Activated naive CD4-positive, alpha-beta T cell treated with anti-CD3 and anti-CD28 coated beads for 36 hours (primary cell): Measurements from ENCODE around the gene KCNC4. TPM values are rescaled to one million over a fixed set of nuclear protein-coding genes. Genes with fewer than 3 reads are reported as not detected.
A peak's percentile ranks its signal among the peaks of the same experiment; 100 is the strongest.

ENCODE experiments used
- CTCF ChIA-PET: fragments of 350-600 bp; sonication (Branson Sonifier 250); formaldehyde crosslinking; loops from one replicate; lab custom pipeline; 2021; ENCODE audit warnings: antibody characterized with exemption; lab: Charles Lee
- DNase-seq: peaks from one replicate; pipeline ENCODE4 v3.0.0-alpha.2; 2020
- H3K27ac Mint-ChIP-seq: one replicate; pipeline ENCODE4 v1.8.0; 2021; ENCODE audit warnings: mild to moderate bottlenecking, mixed read lengths
- H3K27me3 Mint-ChIP-seq: one replicate; pipeline ENCODE4 v1.8.0; 2021; ENCODE audit warnings: low read depth, mixed read lengths
- H3K36me3 Mint-ChIP-seq: one replicate; pipeline ENCODE4 v1.8.0; 2021; ENCODE audit warnings: low read depth, mixed read lengths
- H3K4me1 Mint-ChIP-seq: one replicate; pipeline ENCODE4 v1.8.0; 2021; ENCODE audit warnings: low read depth, mixed read lengths
- H3K4me3 Mint-ChIP-seq: one replicate; pipeline ENCODE4 v1.8.0; 2021; ENCODE audit warnings: mild to moderate bottlenecking, moderate library complexity, mixed read lengths
- H3K9me3 Mint-ChIP-seq: one replicate; pipeline ENCODE4 v1.8.0; 2021; ENCODE audit warnings: mixed read lengths
- intact Hi-C: fragments of 100-400 bp; cut with micrococcal nuclease; formaldehyde crosslinking; loops from one replicate; pipeline ENCODE4 v1.15.1; 2023
- total RNA-seq, 2 experiments: library from RNA; stranded (reverse); gene quantifications; one replicate each; pipeline ENCODE4 v1.2.3, GENCODE V29; 2021

KCNC4 gene
- total RNA-seq, 2 experiments from 2014 or later: 9.7 TPM

DNA sequence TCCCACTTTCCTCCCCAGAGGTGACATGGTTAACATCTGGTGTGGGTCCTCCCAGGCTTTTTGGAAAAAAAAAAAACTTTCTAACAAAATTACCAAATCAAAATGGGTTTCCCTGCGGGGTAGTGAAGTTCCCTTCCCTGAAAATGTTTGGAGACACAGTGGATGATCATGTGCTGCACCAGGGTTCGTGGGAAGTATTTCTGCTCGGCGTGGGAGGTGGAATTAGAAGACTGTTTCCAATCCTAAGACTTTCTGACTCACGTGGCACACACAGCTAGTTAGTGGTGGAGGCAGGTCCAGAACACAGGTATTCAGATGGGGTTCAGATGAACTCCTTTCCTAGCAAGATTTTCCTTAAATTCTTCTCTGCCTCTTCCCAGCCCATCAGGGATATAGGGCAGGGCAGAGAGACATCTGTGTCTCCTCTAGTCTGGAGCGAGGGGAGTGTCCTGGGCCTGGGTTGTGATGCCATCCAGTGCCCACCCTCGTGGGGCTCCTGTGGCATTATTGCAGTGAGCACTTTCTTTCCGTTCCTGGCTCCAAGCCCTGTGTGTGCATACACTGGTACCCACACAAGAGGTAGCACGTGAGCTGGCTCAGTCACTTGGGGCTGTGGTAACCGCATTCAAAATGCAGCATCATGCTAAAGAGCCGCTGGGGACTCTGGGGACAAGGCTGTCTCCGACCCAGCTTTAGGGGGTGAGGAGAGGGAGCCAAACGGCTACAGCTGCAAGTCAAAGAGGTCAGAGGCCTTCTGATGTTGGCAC lies 27.5 kb downstream of the KCNC4 start:
- Mint-ChIP-seq H3K9me3 (no peaks in the 10 kb centered on the region), H3K27me3 (no peaks in the 10 kb centered on the region), H3K4me1 (peaks cover 55% of the 10 kb centered on the region), H3K27ac (no peak overlapping the region), H3K36me3 (peaks cover 6% of the 10 kb centered on the region), H3K4me3 (no peak overlapping the region)
- intact Hi-C loops: loop anchor here (2.0 to 5.0 kb wide), 2 partner anchors 395 to 643 kb away; no protein-coding TSS in a partner anchor
- no peak for DNase-seq
- CTCF ChIA-PET: interaction anchor here (0.8 to 4.2 kb wide), 5 partner anchors 9 to 34 kb away, joined by 3 to 24 read pairs (median 4); no protein-coding TSS in a partner anchor

DNA sequence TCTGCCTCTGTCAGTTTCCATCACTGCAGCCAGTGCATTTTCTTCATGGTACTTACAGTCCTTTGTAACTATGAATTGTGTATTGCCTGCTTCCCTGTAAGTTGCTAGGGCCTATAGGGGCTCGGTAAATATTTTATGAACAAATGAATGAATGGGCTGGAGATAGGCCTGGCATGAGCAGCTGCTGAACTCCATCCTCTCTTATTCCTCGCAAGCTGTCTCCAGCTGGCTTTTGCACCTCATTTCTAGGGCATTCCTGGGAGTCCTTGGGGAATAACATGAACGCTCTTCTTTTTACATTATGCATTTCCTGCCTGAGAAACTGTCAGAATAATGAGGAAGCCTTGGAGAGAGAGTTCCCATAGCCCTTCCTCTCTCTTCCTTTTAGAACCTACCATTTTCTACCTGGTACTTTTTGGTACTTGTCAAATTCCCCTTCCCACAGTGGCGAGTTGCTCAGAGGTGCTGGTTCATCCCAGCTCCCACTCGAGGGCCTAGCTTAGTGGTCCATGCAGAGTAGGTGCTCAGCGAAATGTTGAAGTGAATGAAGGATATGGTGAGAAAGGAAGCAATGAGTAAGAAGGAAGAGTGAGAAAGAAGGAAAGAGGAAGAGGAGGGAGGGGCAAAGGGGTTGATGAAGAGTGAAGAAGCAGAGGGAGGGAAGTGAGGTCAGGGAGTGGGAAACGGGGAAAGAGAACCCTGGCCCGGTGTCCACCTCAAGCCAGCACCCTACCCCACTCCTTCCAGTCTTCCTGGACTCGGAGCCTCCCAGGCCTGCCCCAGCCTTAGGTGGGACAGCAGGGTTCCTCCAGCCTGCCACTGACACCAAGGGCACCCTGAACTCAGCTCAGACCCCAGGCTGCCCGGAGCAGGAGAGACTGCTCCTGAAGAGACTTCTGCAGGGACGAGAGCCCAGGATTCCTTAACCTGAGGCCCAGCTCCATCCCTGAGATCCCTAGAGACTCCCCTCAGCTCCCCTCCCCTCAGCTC lies 29.6 kb downstream of the KCNC4 start:
- Mint-ChIP-seq H3K4me3 (no peak overlapping the region), H3K9me3 (no peaks in the 10 kb centered on the region), H3K4me1 (peaks cover 62% of the 10 kb centered on the region), H3K27ac (no peak overlapping the region), H3K27me3 (no peaks in the 10 kb centered on the region), H3K36me3 (peaks cover 6% of the 10 kb centered on the region)
- DNase-seq: no peak
- intact Hi-C loops: loop anchor here (5.0 kb wide), 1 partner anchor 393 kb away; no protein-coding TSS in a partner anchor
- CTCF ChIA-PET: interaction anchor here (2.1 to 4.2 kb wide), 2 partner anchors 32 kb away, joined by 8 to 24 read pairs; no protein-coding TSS in a partner anchor

DNA sequence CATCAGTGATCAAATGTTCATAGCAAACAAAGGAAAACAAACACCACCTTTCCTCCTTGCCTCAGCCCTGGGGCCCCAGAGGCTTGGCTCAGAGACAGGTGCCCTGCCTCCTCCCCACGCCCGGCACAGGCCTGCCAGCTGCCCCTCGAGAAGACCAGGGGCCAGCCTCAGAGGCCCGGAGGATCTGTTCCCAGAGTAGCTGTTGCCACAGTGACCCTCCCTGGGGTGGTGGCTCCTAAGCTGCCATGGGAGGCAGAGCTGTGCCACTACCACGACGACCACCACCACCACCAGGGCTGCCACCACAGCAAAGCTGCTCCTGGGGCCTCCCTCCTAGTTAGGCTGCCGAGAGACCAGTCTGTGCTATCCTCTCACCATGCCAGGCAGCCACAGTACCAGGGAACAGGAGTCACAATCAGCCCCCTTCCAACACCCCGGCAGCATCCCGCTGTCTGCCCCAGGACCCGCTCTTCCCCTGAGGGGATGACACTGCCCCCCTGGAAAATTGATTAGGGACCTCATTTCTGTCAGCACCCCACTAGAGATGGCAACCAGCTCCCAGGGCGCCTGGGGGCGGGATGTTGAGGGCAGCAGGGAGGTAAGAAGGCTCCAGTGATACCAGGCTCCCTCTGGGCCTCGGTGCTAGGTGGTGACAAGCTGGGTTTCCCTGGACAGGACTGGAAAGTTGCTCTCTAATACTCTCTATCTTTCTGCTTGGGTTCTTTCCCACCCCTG lies 30.5 kb downstream of the KCNC4 start:
- Mint-ChIP-seq H3K4me1 (peaks cover 53% of the 10 kb centered on the region), H3K27me3 (no peaks in the 10 kb centered on the region), H3K27ac (no peak overlapping the region), H3K9me3 (no peaks in the 10 kb centered on the region), H3K36me3 (peaks cover 5% of the 10 kb centered on the region), H3K4me3 (no peak overlapping the region)
- DNase-seq: no peak
- intact Hi-C loops: no loop called here
- CTCF ChIA-PET: interaction anchor here (1.2 to 2.1 kb wide), 2 partner anchors 32 to 72 kb away, joined by 3 to 8 read pairs; no protein-coding TSS in a partner anchor

DNA sequence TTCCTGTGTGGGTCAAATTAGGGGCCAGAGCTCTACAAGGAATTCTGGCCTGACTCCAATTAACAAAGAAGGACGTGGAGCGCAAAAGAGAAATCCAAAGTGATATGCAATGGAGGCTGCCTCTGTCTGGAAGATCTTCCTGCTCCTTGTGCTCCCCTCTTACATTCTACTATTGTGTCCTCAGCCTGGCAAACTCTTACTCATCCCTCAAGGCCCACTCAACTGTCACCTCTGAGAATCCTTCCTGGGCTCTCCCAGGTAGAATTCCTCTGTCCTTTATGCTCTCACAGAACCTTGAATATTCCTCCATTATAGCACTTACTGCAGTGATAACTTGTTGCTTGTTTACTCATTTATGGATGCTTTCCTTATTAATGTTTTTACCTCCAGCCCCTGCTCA lies 31.4 kb downstream of the KCNC4 start:
- Mint-ChIP-seq H3K4me1 (peaks cover 44% of the 10 kb centered on the region), H3K4me3 (no peak overlapping the region), H3K27ac (no peak overlapping the region), H3K36me3 (peaks cover 5% of the 10 kb centered on the region), H3K27me3 (no peaks in the 10 kb centered on the region), H3K9me3 (no peaks in the 10 kb centered on the region)
- CTCF ChIA-PET: interaction anchor here (1.2 to 2.1 kb wide), 3 partner anchors 33 to 72 kb away, joined by 3 to 8 read pairs (median 3); no protein-coding TSS in a partner anchor
- DNase-seq: no peak
- intact Hi-C loops: no loop called here

DNA sequence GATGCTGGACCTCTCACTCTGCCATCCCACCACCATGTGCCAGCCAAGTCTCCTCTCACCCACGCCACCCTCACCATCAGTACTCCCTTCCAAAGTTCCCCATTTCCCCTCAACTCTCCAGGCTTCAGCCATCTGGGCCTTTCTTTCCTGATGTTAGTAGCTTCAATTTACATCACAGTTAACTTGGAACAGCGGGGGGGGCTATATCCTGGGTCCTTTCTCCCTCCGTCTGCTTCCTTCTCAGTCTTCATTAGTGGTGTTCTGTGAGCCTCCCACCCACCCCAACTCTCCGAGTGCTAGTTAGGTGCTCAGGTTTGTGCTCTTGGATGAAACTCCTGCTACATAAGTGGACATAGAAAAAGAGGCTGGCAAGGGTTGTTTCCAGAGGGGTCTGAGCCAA lies 31.9 kb downstream of the KCNC4 start:
- DNase-seq: no peak
- CTCF ChIA-PET: interaction anchor here (1.2 to 2.1 kb wide), 3 partner anchors 34 to 71 kb away, joined by 3 to 8 read pairs (median 3); no protein-coding TSS in a partner anchor
- no peaks in the 10 kb centered on the region for H3K27me3 Mint-ChIP-seq
- H3K36me3 Mint-ChIP-seq: peaks cover 5% of the 10 kb centered on the region
- H3K4me3 Mint-ChIP-seq: no peak overlapping the region
- no peak overlapping the region for H3K27ac Mint-ChIP-seq
- H3K4me1 Mint-ChIP-seq: peaks cover 40% of the 10 kb centered on the region
- intact Hi-C loops: no loop called here
- H3K9me3 Mint-ChIP-seq: no peaks in the 10 kb centered on the region

DNA sequence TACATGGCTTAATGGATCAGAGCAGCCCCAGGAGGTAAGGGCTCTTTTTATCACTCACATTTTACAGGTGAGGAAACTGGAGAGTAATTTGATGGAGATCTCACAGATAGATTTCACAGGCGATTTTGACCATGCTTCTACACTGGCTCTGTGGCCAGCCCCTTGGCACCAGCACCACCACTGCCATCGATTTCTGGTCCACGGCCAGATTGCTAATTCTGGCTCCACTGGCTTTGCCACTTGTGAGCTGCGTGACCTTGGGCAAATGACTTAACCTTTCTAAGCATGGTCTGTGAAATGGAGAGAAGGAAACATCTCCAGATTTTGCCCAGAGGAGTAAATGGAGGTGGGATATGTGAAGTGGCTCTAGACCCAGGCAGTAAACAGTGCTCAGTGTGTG lies 32.6 kb downstream of the KCNC4 start:
- no peak overlapping the region for H3K4me3 Mint-ChIP-seq
- H3K27me3 Mint-ChIP-seq: no peaks in the 10 kb centered on the region
- peaks cover 5% of the 10 kb centered on the region for H3K36me3 Mint-ChIP-seq
- H3K9me3 Mint-ChIP-seq: no peaks in the 10 kb centered on the region
- no peak for DNase-seq
- intact Hi-C loops: no loop called here
- no peak overlapping the region for H3K27ac Mint-ChIP-seq
- H3K4me1 Mint-ChIP-seq: peaks cover 33% of the 10 kb centered on the region
- CTCF ChIA-PET: interaction anchor here (1.8 kb wide), 1 partner anchor 71 kb away, joined by 5 read pairs; no protein-coding TSS in a partner anchor

DNA sequence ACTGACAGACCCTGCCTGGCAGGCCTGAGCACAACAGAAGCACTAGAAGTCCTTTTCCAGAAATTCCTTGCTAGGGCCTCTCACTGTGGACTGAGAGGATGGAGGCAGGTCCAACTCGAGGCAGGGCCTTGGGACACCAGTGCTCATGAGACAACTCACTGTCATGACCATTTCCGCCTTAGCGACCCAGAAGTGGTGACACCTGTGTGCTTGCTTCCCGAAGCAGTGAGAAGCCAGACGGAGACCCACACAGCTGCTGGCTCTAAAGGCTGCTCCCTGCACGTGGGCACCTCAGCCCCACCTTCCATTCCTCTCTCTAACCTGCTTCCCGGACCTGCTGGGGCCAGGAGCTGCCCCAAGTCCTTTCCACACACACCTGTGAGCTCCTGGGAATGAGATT lies 33.0 kb downstream of the KCNC4 start:
- H3K4me3 Mint-ChIP-seq: no peak overlapping the region
- H3K27ac Mint-ChIP-seq: no peak overlapping the region
- H3K9me3 Mint-ChIP-seq: no peaks in the 10 kb centered on the region
- CTCF ChIA-PET: interaction anchor here (1.8 kb wide), 1 partner anchor 70 kb away, joined by 5 read pairs; no protein-coding TSS in a partner anchor
- H3K27me3 Mint-ChIP-seq: no peaks in the 10 kb centered on the region
- peaks cover 29% of the 10 kb centered on the region for H3K4me1 Mint-ChIP-seq
- DNase-seq: no peak
- H3K36me3 Mint-ChIP-seq: peaks cover 5% of the 10 kb centered on the region
- intact Hi-C loops: no loop called here

DNA sequence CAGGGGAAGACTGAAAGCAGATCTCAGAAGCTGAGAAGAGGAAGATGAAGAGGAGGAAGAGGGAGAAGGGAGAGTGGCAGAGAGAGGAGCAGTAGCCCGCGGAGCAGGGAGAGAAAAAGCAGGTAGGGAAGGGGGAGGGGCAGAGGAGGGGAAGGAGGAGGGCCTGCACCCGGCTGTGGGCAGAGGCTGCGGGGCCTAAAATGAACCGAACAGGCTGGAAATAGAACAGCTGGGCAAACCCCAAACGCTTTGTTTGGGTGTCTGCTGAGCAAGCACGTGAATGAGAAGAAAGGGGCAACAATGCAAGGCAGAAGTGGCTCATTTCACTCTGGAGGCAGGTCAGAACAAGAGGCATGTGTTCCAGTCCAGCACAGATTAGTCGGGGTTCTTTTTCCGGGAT lies 33.5 kb downstream of the KCNC4 start:
- H3K36me3 Mint-ChIP-seq: peaks cover 5% of the 10 kb centered on the region
- intact Hi-C loops: no loop called here
- peaks cover 24% of the 10 kb centered on the region for H3K4me1 Mint-ChIP-seq
- H3K27me3 Mint-ChIP-seq: no peaks in the 10 kb centered on the region
- H3K27ac Mint-ChIP-seq: peak overlapping the region; percentile 16
- no peaks in the 10 kb centered on the region for H3K9me3 Mint-ChIP-seq
- H3K4me3 Mint-ChIP-seq: no peak overlapping the region
- peak; percentile 78 for DNase-seq
- CTCF ChIA-PET: interaction anchor here (1.8 to 2.7 kb wide), 2 partner anchors 35 to 70 kb away, joined by 5 to 23 read pairs; no protein-coding TSS in a partner anchor

DNA sequence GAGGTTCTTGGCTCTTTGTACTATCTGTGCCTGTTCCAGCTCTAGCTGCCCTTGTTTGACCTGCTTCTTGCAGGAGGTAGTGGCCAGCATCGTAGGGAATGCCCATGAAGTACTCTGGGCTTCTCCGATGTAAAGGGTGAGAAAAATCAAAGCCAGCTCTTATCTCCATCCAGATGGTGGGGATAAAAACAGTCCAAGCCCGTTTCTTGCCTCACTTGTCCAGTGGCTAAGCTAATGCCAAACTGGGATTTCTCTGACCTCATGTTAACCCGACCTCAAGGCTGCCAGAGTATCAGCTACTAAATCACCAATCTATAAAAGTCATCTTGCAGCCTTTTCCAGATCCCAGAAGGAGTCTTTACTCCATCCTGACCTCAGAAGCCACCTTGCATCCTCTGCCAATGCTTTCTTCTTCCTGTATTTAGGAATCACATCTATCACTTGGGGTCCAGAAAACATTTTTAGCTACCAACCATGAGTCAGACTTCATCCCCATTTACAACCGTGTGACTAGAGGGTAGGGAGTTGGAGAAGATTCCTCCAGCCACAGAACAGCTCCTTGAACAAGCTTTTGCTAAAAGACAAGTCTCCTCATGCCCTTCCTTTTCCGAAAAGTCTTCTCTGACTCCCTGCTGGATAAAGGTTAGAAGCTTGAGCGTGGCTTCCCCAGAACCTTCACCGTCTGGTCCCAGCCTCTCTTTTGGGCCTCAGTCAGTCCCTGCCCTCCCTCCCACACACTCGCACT lies 35.9 kb downstream of the KCNC4 start:
- no peaks in the 10 kb centered on the region for H3K27me3 Mint-ChIP-seq
- no peaks in the 10 kb centered on the region for H3K36me3 Mint-ChIP-seq
- H3K4me3 Mint-ChIP-seq: no peak overlapping the region
- CTCF ChIA-PET: interaction anchor here (0.6 to 2.7 kb wide), 5 partner anchors 9 to 176 kb away, joined by 3 to 23 read pairs (median 11); no protein-coding TSS in a partner anchor
- H3K4me1 Mint-ChIP-seq: peaks cover 9% of the 10 kb centered on the region
- H3K27ac Mint-ChIP-seq: no peak overlapping the region
- intact Hi-C loops: no loop called here
- no peak for DNase-seq
- no peaks in the 10 kb centered on the region for H3K9me3 Mint-ChIP-seq

DNA sequence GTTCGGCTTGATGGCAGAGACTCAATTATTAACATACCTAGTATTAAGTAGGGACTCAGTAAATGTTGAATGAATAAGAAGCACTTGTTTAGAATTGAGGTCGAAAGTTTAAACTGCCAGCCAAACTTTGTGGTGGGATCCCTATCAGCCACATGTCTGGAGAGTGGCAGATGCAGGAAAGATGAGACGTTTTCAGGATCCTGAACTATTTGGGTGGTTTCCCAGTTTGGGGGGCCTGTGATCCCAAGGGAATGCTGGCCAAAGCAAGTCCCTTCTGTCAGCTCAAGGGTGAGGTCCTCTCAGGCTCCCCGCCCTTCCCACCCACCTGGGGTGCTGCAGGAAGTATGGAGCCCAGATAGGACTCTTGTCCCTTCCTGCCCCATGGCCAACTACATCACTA lies 38.6 kb downstream of the KCNC4 start:
- intact Hi-C loops: no loop called here
- no peaks in the 10 kb centered on the region for H3K36me3 Mint-ChIP-seq
- H3K4me1 Mint-ChIP-seq: peaks cover 3% of the 10 kb centered on the region
- no peaks in the 10 kb centered on the region for H3K27me3 Mint-ChIP-seq
- H3K9me3 Mint-ChIP-seq: no peaks in the 10 kb centered on the region
- CTCF ChIA-PET: no interaction called here
- no peak for DNase-seq
- H3K4me3 Mint-ChIP-seq: no peak overlapping the region
- no peak overlapping the region for H3K27ac Mint-ChIP-seq

DNA sequence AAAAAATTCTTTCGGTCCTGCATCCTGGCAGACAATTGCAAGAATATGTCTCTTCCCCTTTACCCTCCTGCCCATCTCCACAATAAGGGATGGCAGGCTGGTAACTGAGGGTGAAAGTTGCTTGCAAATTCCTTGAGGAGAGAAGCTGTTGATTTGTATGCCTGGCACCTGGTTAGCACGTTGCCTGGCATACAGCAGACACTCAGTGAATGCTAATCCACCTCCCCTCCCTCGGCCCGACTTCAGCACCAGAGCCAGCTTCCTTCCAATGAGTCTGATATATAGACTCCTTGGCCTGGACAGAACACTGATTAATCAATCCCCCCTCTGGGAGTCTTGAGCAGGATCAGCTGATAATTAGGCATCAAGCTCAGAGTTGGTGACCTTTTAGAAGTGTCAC lies 39.1 kb downstream of the KCNC4 start:
- intact Hi-C loops: no loop called here

More for the DNA sequence above, 39.1 kb downstream of the KCNC4 start:
- H3K9me3 Mint-ChIP-seq: no peaks in the 10 kb centered on the region
- no peaks in the 10 kb centered on the region for H3K4me1 Mint-ChIP-seq
- no peak overlapping the region for H3K27ac Mint-ChIP-seq
- no peaks in the 10 kb centered on the region for H3K36me3 Mint-ChIP-seq
- H3K4me3 Mint-ChIP-seq: no peak overlapping the region
- DNase-seq: no peak
- CTCF ChIA-PET: no interaction called here
- H3K27me3 Mint-ChIP-seq: no peaks in the 10 kb centered on the region
